Measurements from ENCODE around the gene FRS2. TPM values are rescaled to one million over a fixed set of nuclear protein-coding genes. Genes with fewer than 3 reads are reported as not detected.

The FRS2 gene
- total and polyA plus RNA-seq, 2 of the 4 experiments (the other 2 are of a cell fraction), result 12.4 to 58.3 TPM

- TF ChIP-seq SMC3 (IDR thresholded peaks at IDR 0.05; ENCODE audit: low read depth, low read length) (no peak), RAD21 (IDR thresholded peaks at IDR 0.05; ENCODE audit: low read length) (no peak), ELK1 (IDR thresholded peaks at IDR 0.05; ENCODE audit: borderline replicate concordance, low read depth, low read length) (no peak), CTCF (conservative IDR thresholded peaks at IDR 0.05; ENCODE audit: low read depth, low read length) (no peak), RFX5 (IDR thresholded peaks at IDR 0.05; ENCODE audit: low read depth, low read length) (no peak), FOS (IDR thresholded peaks at IDR 0.05; ENCODE audit: low read depth, low read length) (no peak), NFE2L2 (IDR thresholded peaks at IDR 0.05; ENCODE audit: low read depth, low read length) (no peak), CEBPB (IDR thresholded peaks at IDR 0.05; ENCODE audit: low read depth, low read length) (no peak), CHD1 (IDR thresholded peaks at IDR 0.05; ENCODE audit: low read depth, low read length) (no peak), MXI1 (IDR thresholded peaks at IDR 0.05; ENCODE audit: borderline replicate concordance, low read depth, low read length) (no peak), USF2 (IDR thresholded peaks at IDR 0.05; ENCODE audit: low read depth, low read length) (no peak), POLR2A (IDR thresholded peaks at IDR 0.05; ENCODE audit: low read depth, low read length) (no peak), MAFK (IDR thresholded peaks at IDR 0.05; ENCODE audit: low read depth, low read length) (no peak), RCOR1 (IDR thresholded peaks at IDR 0.05; ENCODE audit: insufficient replicate concordance, low read length) (no peak), BHLHE40 (IDR thresholded peaks at IDR 0.05; ENCODE audit: low read depth, low read length) (no peak), MAZ (IDR thresholded peaks at IDR 0.05; ENCODE audit: borderline replicate concordance, low read depth, low read length) (no peak)
- intact Hi-C loops (cut with micrococcal nuclease), result no loop called here
- DNase-seq (no peak), ATAC-seq (ENCODE audit: low read depth) (no peak)
- H3K56ac ChIP-seq (ENCODE audit: extremely low read depth, insufficient read depth, low read length), result no peak overlapping the region
- dilution Hi-C loops (cut with HindIII; ENCODE audit: low sequenced_read_pairs, unreplicated experiment), result no loop called here
- peaks cover 37% of the 10 kb centered on the region for H4K20me1 ChIP-seq (ENCODE audit: insufficient read depth, low read length)
- H3K27ac ChIP-seq (ENCODE audit: insufficient read depth, low read length), result no peak overlapping the region
- H3K4me2 ChIP-seq (ENCODE audit: low read depth, low read length), result no peak overlapping the region
- no peak overlapping the region for H2AK9ac ChIP-seq (replicated peaks; ENCODE audit: low read depth, low read length, poor library complexity)
- in situ Hi-C loops (cut with MboI; ENCODE audit: low sequenced_read_pairs), result no loop called here
- ChIA-PET POLR2A (ENCODE audit: unreplicated experiment) (no interaction called here), CTCF (no interaction called here)
- H2BK20ac ChIP-seq (ENCODE audit: low read depth, low read length), result no peak overlapping the region
- H2BK5ac ChIP-seq (ENCODE audit: low read depth, low read length, poor library complexity, severe bottlenecking), result no peak overlapping the region
- H2BK120ac ChIP-seq (ENCODE audit: low read depth, low read length), result no peak overlapping the region
- H3K9ac ChIP-seq (ENCODE audit: low read depth, low read length), result no peak overlapping the region
- H3K14ac ChIP-seq (replicated peaks; ENCODE audit: low read depth, low read length), result no peak overlapping the region
- peaks cover 7% of the 10 kb centered on the region for H3K9me1 ChIP-seq (ENCODE audit: insufficient read depth, low read length)
- no peak overlapping the region for H2BK15ac ChIP-seq (ENCODE audit: low read depth, low read length)
- peaks cover 20 to 61% of the 10 kb centered on the region in 2 experiments for H3K79me1 ChIP-seq (ENCODE audit: low read depth in 1 of 2, low read length in 2 of 2)
- no peak overlapping the region for H3K18ac ChIP-seq (ENCODE audit: low read depth, low read length)
- H4K8ac ChIP-seq (ENCODE audit: low read depth in 2 of 2, low read length in 2 of 2), result no peak overlapping the region
- no CpG with 5 or more reads among the region's 1 CpG for WGBS, 2 experiments (ENCODE audit: extremely low coverage in 2 of 2, insufficient read length in 1 of 2)
- no TSS peak for BruUV-seq (replicated peaks)
- no peak overlapping the region for H3K4me3 ChIP-seq (ENCODE audit: insufficient read depth, low read depth, low read length)
- peaks cover 11% of the 10 kb centered on the region for H3K4me1 ChIP-seq (ENCODE audit: control insufficient read depth, insufficient read depth, low read length)
- no peaks in the 10 kb centered on the region for H3K9me3 ChIP-seq (ENCODE audit: control insufficient read depth, insufficient read depth, low read length)
- no peak overlapping the region for H2AFZ ChIP-seq (replicated peaks; ENCODE audit: low read length, poor library complexity)
- H2AK5ac ChIP-seq (ENCODE audit: low read depth, low read length), result no peak overlapping the region
- no peaks in the 10 kb centered on the region for H3K27me3 ChIP-seq (ENCODE audit: control insufficient read depth, insufficient read depth, low read length)
- H4K5ac ChIP-seq (ENCODE audit: low read depth, low read length), result no peak overlapping the region
- H3K23ac ChIP-seq (ENCODE audit: low read depth, low read length), result no peak overlapping the region
- H3K4ac ChIP-seq (ENCODE audit: low read depth, low read length), result no peak overlapping the region
- H4K91ac ChIP-seq (ENCODE audit: insufficient read depth, low read depth, low read length), result no peak overlapping the region
- H3K36me3 ChIP-seq (ENCODE audit: control insufficient read depth, insufficient read depth, low read length), result no peaks in the 10 kb centered on the region
Measured at GRCh38 chr12:69508091-69508490, 37.9 kb downstream of the FRS2 start.
